HG03159 (cell line): ENCODE measurements around the gene COL4A2.

Experiments used
- ATAC-seq: cut with Tn5 transposase; IDR thresholded peaks from one replicate; pipeline ENCODE4 v1.9.1; 2021; ENCODE audit warnings: mild to moderate bottlenecking, moderate library complexity; ENCODE audit not compliant: unreplicated experiment

The COL4A2 gene

DNA sequence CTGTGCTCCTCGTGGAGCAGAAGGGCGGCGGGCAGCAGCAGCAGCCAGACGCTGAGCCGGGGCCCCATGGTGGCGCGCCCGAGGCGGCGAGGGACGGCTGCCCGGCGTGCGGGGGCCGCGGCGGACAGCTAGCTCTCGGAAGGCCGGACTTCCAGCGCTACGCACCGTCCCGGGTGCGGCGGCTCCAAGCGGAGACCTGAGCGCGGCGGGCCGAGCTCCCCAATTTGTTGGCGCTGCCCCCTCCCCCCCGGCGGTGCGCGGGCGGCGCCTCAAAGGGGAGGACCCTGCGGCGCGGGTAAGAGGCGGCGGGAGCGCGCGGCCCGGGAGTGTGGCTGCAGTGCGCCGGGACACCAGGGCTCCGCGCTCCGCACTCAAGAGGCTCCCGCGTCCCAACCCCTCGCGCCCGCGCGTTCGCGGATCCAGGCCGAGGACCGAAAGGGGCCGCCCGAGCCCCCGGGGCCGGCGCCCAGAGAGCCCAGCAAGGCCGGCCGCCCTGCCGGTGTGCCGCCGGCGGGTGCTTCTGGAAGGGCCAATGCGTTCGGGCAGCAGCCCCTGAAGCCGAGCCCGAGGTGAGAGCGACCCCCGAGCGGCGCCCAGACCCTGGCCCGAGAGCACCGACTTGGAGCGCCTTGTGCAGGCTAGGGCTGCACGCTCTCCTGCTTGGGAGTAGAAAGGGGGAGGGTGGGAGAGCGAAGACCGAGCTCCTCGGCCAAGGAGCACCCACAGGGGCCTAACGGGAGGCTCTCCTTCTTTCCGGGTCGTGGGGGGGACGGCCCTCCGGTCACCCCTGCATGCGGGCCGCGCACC is at the start of gene COL4A2, which contains the start of gene COL4A1:
Gene COL4A2 (plus strand): TSS at position 325 of the 807 bp plus-strand sequence. CDS start 620 bp downstream, outside the sequence.
Gene COL4A1 (minus strand): TSS at position 198 of the 807 bp plus-strand sequence. CDS start 130 bp downstream, at position 68.
- ATAC-seq, result no peak

DNA sequence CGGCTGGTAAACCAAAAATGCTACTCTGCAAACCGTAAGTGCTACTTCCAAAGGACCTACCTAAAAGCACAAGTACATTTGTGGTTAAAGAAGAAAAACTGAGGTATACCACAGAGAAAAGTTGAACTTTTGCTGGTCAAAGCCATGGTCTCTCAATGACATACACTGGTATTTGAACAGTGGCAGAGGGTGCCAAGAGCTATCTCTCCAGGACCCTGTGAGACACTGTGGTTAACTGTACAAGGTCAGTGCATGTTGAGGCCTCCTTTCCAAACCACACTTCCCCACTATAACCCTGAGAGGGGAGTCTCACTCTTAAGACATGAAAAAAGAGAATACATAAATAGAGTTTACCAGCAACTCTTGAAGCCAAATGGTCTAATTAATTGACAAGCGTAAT is 49.7 kb upstream of the COL4A2 start:
- ATAC-seq, result no peak

DNA sequence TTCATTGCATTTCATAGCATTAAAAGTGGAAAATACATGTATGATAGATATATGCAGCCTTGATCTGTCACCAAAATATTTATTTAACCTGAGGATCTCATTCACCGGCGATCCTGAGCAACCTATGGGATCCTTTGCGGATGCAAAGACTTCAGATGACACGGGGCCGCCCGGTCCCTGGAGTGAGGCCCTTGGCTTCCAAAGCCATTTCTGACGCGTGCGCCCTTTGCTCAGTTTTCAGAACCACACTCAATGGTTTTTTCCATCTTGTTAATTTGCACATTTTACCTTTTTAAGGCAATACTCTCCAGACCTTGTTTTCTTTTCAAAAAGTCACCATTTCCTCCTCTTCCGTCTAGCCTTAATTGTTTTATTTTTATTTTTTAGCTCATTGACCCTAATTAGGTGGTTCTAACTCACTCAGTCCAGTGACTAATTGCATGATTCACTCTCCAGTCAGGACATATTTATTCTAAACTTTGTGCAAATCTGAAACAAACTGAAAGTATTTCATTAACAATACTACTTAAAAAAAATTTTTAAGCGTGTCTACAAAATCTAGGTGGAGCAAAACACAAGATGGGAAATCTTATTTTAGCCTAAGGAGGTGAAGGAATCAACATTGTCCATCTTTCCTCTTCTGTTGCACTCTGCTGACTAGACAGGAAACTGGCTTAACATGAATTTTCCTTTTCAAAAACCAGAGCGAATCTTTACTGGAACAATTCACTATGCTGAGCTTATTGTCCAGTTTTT is 48.0 kb upstream of the COL4A2 start:
- ATAC-seq, result no peak

DNA sequence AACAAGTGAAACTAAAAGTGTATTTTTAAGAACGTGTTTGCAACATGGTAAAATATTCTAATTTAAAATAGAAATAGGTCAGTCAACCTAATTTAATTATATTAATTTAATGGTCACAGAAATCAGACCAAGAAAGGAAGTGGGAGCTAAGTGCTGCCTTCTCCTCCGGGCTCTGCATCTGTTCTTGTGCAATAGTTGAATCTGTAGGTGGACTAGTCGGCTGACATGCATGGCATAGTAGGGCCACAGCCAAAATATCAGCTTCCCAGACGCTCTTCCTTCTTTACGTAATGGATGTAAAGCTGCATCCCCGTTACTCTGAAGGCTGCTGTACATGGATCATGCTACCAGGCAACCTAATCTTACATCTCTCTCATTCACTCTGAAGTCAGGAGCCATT is 47.4 kb upstream of the COL4A2 start:
- no peak for ATAC-seq

DNA sequence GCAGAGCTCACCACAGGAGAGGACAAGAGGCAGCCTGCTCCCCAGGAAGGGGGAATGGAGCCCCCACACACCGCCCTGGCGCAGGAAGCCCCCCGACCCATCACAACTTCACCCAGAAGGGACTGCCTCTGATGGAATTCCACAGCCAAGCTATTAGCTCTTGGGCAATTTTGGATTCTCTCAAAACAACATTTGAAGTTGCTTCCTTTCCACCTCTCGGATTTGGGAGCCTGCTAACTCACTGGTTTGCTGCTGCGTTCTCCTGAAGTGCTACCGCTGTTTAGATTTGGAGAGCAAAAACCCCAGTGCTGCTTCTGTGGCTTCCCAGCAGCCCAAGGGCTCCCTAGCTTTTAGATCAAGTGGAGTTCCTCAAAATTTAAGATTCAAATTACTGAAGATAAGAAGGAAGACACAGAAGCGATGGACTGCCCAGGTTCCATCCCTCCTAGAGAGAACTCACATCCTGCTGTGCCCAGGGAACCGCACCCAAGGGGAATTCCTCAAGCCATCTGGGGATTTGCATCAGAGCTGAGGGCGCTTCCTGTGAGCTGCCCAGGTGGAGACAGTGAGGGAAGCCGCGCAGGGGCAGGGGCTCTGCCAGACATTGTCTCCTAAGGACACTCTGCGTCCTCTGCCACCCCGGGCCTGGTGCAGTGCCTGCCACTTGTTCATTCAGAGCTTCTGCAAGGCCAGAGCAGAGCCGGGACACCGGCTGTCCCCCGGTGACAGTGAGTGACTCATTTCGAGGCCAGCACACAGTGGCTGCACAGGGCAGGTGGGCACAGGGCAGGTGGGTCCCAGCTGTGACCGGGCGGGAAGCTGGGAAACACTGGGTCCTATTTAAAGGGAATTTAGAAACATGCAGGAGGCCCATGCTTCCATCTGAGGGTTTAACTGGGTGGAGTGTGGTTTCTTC is 45.7 kb upstream of the COL4A2 start:
- no peak for ATAC-seq

DNA sequence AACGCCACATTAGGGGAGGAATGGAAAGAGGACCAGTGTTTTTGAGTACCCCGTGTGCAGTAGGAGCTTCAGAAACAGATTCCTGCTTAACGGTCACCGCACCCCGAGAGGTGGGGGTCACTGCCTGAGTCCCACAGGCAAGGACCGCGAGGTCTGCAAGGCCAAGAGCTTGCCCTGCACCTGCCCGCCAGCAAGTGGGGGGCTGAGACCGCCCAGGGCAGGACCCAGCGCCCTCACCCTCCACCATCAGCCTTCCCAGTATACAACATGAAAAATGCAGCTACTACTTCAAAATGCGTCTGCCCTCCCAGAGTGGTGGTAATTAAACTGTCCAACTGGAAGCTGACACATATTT is 45.0 kb upstream of the COL4A2 start:
- no peak for ATAC-seq

DNA sequence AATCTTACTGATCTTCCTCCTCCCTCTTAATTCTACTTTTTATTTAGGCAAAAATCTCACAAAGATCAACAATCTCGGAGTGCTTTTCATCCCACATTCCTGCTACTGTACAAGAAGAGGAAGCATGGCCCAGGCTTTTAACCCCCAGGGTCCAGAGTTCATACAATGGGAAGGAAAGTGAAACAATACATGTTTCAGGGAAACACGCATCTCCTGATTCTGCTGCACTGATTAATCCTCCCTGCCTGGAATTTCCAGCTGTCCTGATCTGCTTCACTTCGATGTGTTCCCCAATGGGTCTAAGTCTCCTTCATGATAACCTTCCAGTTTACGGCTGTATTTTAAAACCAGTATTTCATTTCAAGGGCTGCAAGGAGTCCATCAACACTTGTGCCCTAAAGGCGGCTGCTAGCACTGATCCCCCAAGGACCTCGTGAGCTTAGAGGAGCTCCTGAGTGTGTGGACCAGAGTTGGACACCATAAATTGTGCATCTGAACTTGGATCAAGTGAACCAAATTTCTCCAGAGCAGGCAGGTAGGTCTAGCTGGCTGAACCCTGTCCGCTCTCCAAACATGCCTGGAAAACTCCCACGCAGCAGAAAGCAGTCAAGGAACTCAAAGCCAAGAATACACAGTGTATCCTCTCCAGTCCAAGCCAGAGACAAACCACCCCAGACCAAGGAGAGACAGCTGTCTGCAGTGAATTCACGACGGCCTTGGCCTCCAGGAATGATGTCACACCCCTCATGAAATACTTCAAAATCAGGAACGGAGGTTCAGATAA is 44.4 kb upstream of the COL4A2 start:
- ATAC-seq, result no peak

DNA sequence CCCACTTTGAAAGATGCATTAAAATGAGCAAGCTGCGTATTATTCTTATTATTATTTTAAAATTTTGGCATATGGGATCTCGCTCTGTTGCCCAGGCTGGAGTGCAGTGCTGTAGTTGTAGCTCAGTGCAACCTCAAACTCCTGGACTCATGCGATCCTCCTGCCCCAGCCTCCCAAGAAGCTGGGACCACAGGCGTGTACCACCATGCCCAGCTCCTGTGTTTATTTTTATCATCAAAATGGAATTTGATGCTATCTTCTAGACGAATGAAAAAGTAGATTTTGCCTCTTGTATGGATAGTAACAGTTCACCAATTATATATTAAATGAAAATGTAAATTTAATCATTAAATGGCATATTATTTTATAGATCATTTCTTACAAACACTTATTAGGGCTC is 43.7 kb upstream of the COL4A2 start:
- ATAC-seq, result no peak

DNA sequence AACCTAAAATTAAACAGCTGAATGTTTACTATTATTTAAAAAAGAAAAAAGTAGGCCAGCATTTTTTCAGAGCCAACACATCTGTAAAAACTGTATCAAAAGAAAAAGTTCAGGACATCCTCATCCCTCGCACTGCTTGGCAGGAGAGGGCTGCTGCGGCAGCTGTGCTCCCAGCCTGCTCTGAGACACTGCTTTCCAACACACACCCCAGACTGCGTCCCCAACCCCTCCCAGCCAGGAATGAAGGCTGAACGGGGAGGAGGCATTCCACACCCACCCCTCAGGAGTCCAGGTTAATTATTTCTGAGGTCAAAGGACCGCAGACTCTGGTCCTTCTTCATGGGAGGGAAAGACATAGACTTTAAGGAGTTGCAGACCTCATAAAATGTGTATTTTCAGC is 43.2 kb upstream of the COL4A2 start:
- no peak for ATAC-seq

DNA sequence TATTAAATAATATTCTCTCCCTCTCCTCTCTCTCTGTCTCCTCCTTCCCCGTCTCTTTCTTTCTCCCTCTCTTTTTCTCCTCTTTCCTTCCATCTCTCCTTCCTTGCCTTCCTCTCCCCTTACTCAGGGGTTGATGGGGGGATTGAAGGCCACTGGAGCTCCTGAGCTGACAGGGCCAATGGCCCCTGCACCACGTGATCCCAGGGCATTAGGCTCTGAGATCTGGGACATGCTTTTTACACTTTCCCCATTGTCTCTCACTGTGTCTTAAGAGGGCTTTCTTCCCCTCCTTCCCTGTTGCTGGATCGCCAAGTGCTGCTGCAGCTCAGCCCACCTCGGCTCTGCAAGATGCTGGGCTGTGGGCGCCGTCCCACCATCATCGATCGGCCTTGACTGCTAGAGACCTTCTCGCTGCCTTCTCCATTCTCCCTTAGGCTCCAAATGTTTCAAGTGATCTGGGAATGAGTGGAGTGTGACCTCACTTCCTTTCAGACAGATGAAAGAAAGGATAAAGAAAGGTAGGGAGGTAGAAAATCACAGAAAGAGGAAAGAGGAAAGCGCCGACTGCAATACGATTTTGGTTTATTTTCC is 42.3 kb upstream of the COL4A2 start:
- no peak for ATAC-seq

DNA sequence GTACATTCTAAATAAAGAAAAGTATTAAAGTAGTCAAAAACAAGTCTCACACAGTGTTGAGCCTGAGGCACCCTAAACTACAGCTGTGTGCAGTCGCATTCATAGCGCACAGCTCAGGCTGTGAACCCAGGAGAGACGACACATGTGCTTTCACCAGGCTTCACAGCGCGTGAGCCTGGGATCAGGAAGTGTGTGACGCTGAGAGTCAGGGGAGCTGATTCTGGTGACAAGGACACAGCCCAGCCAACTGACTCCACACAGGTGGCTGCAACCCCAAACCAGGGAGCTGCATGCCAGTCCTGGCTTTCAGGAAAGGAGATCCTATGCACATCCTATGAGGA is 41.8 kb upstream of the COL4A2 start:
- ATAC-seq, result no peak

DNA sequence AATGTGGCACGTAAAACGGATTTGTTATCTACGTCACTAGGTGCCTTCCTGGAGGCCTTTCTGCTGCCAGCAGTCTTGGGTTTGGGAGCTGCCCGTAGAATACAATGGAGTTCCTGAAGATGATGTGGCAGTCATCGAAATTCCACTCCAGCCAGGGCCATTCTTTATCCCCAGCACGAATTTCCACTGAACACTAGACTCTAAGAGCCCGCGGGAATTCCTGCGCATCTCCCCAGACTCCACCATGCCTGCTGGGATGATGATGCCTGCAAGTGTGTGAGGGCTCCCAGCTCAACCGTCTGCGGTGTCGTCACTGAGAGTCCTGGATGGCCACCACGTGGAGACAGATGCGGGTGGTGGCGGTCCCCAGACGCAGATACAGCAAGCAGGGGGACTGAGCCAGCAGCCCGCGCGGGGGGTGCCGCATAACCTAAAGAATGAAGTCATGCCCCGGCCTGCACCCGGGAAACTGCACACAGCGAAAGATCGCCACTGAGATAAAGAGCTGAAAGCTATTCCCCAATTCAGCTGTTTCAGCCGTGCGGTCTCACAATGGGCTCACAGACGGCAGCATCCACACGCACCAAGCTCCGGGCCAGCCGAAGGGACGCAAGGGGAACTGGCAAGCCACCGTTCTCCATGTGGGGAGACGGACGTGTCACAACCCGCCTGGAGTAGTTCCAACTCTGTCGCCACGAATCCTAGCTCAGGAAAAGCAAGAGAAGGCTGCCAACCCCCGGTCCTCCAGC is 41.2 kb upstream of the COL4A2 start:
- no peak for ATAC-seq

DNA sequence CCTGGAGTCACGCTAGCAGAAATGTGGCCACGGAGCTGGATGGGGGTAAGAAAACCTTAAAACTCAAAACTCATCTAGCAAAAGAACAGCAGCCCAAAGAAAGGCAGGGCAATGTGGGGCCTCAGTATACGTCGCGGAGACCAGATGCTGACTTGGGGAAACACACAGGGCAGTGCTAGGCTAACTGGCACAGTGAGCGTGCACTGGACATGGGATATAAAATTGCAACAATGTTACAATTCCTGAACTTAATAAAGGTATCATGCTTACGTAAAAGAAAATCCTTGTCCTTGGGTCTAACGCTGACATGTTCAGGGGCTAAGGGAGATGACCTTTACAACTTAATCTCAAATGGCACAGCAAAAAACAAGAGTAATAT is 40.7 kb upstream of the COL4A2 start:
- no peak for ATAC-seq

DNA sequence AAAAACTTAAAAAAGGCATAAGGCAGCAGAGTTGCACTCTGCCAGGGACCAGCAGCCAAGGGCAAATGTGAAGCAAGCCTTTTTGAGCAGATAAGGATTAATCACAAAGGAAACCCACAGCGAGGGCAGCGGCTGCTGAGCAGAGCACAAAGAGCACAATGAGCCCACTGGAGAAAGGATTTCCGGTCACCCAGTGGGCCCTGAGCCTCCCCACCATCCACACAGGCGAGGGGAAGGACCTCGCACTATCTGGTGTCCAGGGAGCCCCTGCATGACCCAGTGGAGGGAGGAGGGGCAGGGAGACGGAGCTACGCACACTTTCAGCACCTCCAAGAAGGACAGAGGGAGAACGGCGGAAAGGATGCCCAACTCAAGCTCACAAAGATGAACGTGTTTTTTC is 40.1 kb upstream of the COL4A2 start:
- ATAC-seq, result no peak

DNA sequence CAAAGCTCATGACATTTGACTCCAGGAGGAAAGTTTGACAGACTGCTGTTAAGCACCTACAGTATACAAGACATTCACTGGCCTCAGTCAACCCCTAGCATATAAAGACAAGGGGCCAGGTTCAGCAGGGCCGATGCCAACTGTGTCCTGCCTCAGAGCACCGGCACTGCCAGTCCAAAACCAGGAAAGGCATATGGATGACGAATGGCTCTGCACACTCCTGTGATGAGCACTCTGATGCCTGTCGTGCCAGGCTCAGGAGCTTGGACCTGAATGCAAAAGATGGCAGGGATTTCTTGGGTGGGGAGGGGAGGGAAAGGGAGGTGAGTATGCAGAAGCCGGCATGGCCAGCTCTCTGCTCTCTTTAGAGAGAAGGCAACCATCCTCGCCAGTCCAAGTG is 39.0 kb upstream of the COL4A2 start:
- ATAC-seq, result no peak

DNA sequence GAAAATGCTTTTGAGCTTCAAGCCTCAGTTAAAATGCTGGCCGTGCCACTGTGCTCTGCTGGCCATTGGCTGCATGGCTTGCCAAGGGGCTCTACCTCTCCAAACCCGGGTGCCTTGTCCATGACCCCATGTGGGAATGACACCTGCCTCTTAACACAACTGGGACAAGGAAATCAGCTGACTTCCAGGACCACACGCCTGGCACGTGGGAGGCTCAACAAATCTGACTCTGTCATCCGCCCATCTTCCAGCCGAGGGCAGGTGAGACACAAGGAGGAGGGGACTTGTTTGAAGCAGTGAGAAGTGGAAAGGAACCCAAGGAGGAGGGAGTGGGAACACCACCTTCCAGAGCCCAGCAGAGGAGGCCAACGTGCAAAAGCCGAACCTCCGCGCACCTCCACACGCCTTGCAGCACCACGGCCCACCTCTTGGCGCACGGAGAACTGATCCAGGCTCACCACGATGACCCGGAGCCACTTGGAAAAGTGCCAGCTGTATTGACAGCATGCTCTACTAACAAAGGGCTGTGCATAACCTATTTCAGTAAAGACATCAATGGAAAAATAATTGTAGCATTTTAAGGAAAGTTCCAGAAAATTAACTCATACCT is 38.4 kb upstream of the COL4A2 start:
- ATAC-seq, result no peak

DNA sequence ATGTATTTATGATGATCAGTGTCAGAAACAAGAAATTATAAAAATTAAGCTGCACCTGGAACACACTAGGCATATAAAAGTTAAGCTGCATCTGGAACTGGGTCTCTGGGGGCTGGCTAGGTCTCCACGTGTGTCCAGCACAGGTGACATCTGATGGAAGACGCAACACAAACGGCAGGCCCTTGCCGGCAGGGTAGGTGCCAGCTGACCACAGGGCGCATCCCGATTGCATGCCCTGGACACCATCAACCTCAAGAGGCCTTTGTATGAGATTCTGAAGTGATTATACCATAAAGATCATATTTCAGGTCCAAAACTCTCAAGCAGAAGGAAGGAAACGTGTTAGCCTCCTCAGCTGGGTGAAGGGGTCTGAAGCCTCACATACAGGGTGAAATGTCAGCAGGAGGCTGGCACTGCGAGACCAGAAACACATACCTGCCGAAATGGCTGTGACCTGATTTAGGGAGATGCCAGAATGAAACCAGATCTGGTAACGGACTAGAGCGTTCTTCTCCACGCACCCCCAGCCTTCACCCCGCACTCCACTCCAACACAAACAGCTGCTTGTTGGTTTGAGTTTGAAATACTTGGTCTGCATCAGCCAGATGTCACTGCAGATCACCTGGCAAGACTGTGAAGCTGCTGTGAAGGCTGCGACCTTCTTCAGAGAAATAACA is 37.4 kb upstream of the COL4A2 start:
- ATAC-seq, result no peak

DNA sequence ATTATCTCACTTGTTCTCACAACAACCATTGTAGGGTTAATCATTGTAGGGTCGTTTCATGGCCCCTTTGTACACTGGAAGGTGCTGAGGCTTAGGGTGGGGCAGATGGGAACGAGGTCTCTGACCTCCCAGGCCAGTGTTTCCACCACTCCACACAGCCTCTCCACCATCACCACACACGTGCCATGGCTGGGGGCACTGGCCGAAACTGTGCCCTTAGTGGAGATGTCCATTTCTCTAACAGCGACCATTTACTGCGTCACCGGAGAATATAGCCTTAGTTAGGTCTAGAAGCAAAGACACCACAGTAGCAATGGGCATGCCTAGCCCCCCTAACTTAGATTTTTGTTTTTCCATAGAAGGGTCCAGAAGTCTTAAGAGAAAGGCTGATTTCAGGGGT is 36.6 kb upstream of the COL4A2 start:
- no peak for ATAC-seq

DNA sequence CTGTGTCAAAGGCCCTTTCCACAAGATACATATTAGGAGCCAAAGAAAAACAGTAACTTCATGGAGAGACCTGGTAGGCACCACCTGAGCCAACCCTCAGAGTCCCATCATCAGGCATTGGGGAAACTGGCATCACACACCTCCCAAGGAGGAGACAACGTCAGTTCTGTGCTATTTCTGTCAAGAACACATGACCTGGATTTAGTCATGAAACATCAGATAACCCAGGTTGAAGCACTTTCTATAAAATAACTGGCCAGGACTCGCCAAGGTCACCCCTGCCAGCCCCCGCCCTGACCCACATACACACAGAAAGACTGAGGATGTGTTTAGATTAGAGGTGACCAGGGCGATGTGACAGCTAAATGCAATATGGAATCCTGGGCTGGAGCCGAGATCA is 35.8 kb upstream of the COL4A2 start:
- no peak for ATAC-seq
